ENCODE data around the gene TLCD5. TPM values are rescaled to one million over a fixed set of nuclear protein-coding genes. Genes with fewer than 3 reads are reported as not detected.

The TLCD5 gene
- polyA plus RNA-seq, 4 donors: 10.2 to 12.2 (median 11.8) TPM

- no peak for DNase-seq (ENCODE audit: low read depth in 4 of 4, low spot score in 3 of 4)
These were observed 50.0 kb downstream of the TLCD5 start for GRCh38 chr11:120375076-120375475.

DNA sequence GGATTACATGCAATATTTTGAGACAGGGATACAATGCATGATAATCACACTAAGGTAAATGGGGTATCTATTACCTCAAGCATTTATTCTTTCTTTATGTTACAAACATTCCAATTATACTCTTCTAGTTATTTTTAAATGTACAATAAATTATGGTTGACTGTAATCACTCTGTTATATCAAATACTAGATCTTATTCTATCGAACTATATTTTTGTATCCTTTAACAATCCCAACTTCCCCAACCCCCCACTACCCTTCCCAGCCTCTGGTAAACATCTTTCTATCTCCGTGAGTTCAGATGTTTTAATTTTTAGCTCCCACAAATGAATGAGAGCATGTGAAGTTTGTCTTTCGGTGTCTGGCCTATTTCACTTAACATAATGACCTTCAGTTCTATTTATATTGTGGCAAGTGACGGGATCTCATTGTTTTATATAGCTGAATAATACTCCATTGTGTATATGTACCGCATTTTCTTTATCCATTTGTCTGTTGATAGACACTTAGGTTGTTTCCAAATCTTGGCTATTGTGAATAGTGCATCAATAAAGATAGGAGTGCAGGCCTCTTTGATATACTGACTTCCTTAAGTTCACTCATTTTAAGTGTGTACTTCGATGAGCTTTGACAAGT is 51.6 kb downstream of the TLCD5 start:
- DNase-seq (ENCODE audit: low read depth in 4 of 4, low spot score in 3 of 4): no peak

DNA sequence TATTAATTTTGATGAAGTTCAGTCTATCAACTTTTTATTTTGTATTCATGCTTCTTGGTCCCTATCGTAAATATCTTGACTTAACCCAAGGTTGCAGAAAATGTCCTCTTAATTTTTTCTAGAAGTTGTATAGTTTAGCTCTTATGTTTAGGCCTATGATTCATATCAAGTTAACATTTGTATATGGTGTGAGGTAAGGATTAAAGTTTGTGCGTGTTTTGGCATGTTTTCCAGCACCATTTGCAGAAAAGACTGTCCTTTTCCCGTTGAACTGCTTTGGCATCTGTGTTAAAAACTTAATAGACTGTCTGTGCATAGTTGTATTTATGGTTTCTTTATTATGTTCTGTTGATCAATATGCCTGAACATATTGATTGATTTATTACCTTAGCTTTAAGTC is 53.4 kb downstream of the TLCD5 start:
- DNase-seq (ENCODE audit: low read depth in 4 of 4, low spot score in 3 of 4): no peak

DNA sequence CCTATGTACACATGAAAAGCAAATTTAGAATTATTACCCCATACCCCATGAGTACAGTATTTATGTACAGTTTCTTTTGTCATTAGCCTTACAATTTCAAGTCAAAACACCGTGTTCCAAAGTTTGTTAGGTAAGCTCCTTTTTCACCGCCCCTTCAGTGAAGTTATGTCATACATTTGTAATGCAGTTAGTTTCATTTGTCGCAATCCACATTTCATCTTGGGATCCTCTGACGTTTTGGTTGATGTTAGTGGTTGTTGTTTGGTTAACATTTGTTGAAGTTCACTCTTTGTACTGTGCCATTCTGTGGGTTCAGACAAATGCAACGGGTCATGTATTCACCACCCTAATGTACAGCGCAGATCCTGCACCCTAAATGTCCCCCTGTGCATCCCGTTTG is 56.3 kb downstream of the TLCD5 start:
- no peak for DNase-seq (ENCODE audit: low read depth in 4 of 4, low spot score in 3 of 4)

Other genes with a start within 250 kb of the TLCD5 start
- gene TRIM29, start 187.2 kb upstream of the TLCD5 start, polyA plus RNA-seq (ENCODE audit: insufficient read length in 4 of 4): 1 to 10 TPM in 2 of 4 donors, under 1 TPM in 2; 0.72 to 3.9 (median 2.4) TPM
- 10 to 100 TPM; 37.1 to 53.7 (median 37.8) TPM for gene OAF, start 114.3 kb upstream of the TLCD5 start, polyA plus RNA-seq (ENCODE audit: insufficient read length in 4 of 4)
- 1 to 10 TPM in 1 of 4 donors, under 1 TPM in 3; 0.60 to 1.0 (median 0.73) TPM for gene POU2F3, start 85.2 kb upstream of the TLCD5 start, polyA plus RNA-seq (ENCODE audit: insufficient read length in 4 of 4)
- gene ARHGEF12, start 11.1 kb downstream of the TLCD5 start, polyA plus RNA-seq (ENCODE audit: insufficient read length in 4 of 4): 100 to 1,000 TPM; 117 to 138 (median 127) TPM
- 1 to 10 TPM in 3 of 4 donors, under 1 TPM in 1; 0.96 to 1.4 (median 1.2) TPM for gene GRIK4, start 186.4 kb downstream of the TLCD5 start, polyA plus RNA-seq (ENCODE audit: insufficient read length in 4 of 4)